Smooth muscle cell (in vitro differentiated cells): ENCODE data around the gene IQUB. TPM values are rescaled to one million over a fixed set of nuclear protein-coding genes. Genes with fewer than 3 reads are reported as not detected.

Experiments
- DNase-seq: peaks from one replicate; lab custom pipeline; 2025; ENCODE audit not compliant: unreplicated experiment; lab: John Stamatoyannopoulos, UW
- H2AFZ ChIP-seq: fragments of 200-600 bp; sonication (generic); 2 replicates; pipeline ENCODE4 v1.6.0; 2016; ENCODE audit warnings: antibody characterized with exemption, low read depth, mild to moderate bottlenecking
- H3F3A ChIP-seq: fragments of 200-600 bp; sonication (generic); 2 replicates; pipeline ENCODE4 v1.6.0; 2017; ENCODE audit warnings: antibody characterized with exemption, low read depth
- H3K27ac ChIP-seq: fragments of 200-600 bp; sonication (generic); 2 replicates; pipeline ENCODE4 v1.5.1; 2016; ENCODE audit warnings: low read depth, mild to moderate bottlenecking
- H3K27me3 ChIP-seq: fragments of 200-600 bp; sonication (generic); 2 replicates; pipeline ENCODE4 v1.6.1; 2016; ENCODE audit warnings: low read depth, mild to moderate bottlenecking
- H3K36me3 ChIP-seq: fragments of 200-600 bp; sonication (generic); 2 replicates; pipeline ENCODE4 v1.5.1; 2016; ENCODE audit warnings: low read depth
- H3K4me1 ChIP-seq: fragments of 200-600 bp; sonication (generic); 2 replicates; pipeline ENCODE4 v1.5.1; 2016; ENCODE audit warnings: low read depth
- H3K4me2 ChIP-seq: fragments of 200-600 bp; sonication (generic); 2 replicates; pipeline ENCODE4 v1.6.0; 2016; ENCODE audit warnings: mild to moderate bottlenecking
- H3K4me3 ChIP-seq: fragments of 200-600 bp; sonication (generic); 2 replicates; pipeline ENCODE4 v1.5.1; 2016; ENCODE audit warnings: mild to moderate bottlenecking
- H3K79me2 ChIP-seq: fragments of 200-600 bp; sonication (generic); 2 replicates; pipeline ENCODE4 v1.6.0; 2016; ENCODE audit warnings: low read depth, mild to moderate bottlenecking
- H3K9ac ChIP-seq: fragments of 200-600 bp; sonication (generic); 2 replicates; pipeline ENCODE4 v1.6.0; 2016; ENCODE audit warnings: low read depth
- H3K9me3 ChIP-seq: fragments of 200-600 bp; sonication (generic); replicated peaks from 2 replicates; pipeline ENCODE4 v1.5.1; 2016; ENCODE audit warnings: low read depth
- H4K20me1 ChIP-seq: fragments of 200-600 bp; sonication (generic); 2 replicates; pipeline ENCODE4 v1.6.0; 2016; ENCODE audit warnings: low read depth
- WGBS: methylation state at CpG from one replicate; pipeline ENCODE4 v1.1.7; 2016; ENCODE audit warnings: low lambda C conversion rate; 5-methylcytosine and 5-hydroxymethylcytosine counted together
- polyA plus RNA-seq: library from polyadenylated mRNA; unstranded; fragments of >200 nt; fragmentation: Nextera tagmentation; extraction: Ambion mirVana; gene quantifications from 2 replicates; pipeline ENCODE4 v1.2.1, GENCODE V29; 2016
- total RNA-seq: library from RNA; depleted of rRNA; stranded (reverse); fragments of >200 nt; gene quantifications from 2 replicates; pipeline ENCODE4 v1.2.3, GENCODE V29; 2014
- TF ChIP-seq, protein P1 (sequence below): fragments of 200-600 bp; sonication (generic); IDR thresholded peaks from 2 replicates; pipeline ENCODE4 v1.5.1; 2017; ENCODE audit warnings: borderline replicate concordance, mild to moderate bottlenecking, antibody characterized with exemption; ENCODE audit not compliant: insufficient read depth, poor library complexity, severe bottlenecking

Gene IQUB
- total and polyA plus RNA-seq, 2 experiments from 2014 or later, result 0.58 to 2.1 TPM

DNA sequence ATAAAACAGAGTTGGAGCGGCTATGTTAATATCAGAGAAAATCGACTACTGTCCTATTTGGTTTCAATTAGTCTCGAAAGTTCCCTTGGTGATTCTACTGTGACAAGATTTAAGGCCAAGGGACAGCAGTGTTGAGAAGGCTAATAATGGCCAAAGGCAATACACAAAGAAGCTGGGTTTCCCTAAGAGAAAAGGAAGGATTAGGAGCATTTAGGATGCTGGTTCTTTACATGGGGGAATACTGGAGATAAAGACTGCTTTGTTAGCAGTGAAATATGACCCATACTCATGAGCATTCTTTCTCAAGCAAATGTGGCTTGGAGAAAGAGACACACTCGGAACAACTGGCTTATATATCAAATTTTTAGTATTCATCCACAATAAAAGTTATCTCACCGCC is 32.2 kb downstream of the IQUB start:
- Histone ChIP-seq H3K36me3 (no peaks in the 10 kb centered on the region), H3K4me2 (no peak overlapping the region), H3K9me3 (no peaks in the 10 kb centered on the region), H3K4me1 (peaks cover 26% of the 10 kb centered on the region), H4K20me1 (no peaks in the 10 kb centered on the region), H3K27ac (no peak overlapping the region), H3K9ac (no peak overlapping the region), H2AFZ (peak overlapping the region; percentile 29), H3K27me3 (no peaks in the 10 kb centered on the region), H3F3A (peaks cover 14% of the 10 kb centered on the region), H3K79me2 (no peaks in the 10 kb centered on the region), H3K4me3 (no peak overlapping the region)
- 85% methylated on average over 5 of the region's 5 CpGs for WGBS
- no peak for DNase-seq
- TF ChIP-seq, protein P1, sequence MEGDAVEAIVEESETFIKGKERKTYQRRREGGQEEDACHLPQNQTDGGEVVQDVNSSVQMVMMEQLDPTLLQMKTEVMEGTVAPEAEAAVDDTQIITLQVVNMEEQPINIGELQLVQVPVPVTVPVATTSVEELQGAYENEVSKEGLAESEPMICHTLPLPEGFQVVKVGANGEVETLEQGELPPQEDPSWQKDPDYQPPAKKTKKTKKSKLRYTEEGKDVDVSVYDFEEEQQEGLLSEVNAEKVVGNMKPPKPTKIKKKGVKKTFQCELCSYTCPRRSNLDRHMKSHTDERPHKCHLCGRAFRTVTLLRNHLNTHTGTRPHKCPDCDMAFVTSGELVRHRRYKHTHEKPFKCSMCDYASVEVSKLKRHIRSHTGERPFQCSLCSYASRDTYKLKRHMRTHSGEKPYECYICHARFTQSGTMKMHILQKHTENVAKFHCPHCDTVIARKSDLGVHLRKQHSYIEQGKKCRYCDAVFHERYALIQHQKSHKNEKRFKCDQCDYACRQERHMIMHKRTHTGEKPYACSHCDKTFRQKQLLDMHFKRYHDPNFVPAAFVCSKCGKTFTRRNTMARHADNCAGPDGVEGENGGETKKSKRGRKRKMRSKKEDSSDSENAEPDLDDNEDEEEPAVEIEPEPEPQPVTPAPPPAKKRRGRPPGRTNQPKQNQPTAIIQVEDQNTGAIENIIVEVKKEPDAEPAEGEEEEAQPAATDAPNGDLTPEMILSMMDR, result no peak

DNA sequence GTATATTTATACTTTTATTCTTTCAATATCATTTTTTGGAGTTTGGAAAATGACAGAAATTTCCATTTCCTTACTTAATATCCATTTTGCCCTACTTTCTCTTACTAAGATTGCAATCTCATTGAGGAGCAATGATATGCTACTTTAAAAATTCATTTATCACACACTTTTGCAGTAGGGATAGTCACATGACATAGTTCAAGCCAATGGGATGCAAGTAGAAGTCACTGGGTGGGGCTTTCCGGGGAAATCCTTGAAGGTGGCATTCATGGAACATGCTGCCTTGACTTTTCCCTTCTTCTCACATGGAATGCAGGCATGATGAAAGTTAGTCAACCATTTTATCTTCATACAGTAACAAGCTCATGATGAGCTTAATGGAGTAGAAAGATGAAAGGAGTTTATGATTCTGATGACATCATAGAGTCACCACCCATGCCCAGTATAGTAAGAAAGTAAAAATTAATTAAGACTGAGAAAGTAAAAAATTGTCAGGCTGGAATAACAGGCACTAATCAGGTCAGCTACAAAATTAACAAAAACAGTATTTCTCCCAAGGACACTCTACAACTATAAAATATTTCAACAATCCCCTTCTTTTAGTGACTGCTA is 33.4 kb downstream of the IQUB start:
- Histone ChIP-seq H3K27ac (peak overlapping the region; percentile 91), H4K20me1 (no peaks in the 10 kb centered on the region), H3F3A (peaks cover 14% of the 10 kb centered on the region), H3K79me2 (no peaks in the 10 kb centered on the region), H3K4me1 (peaks cover 26% of the 10 kb centered on the region), H3K36me3 (no peaks in the 10 kb centered on the region), H3K27me3 (no peaks in the 10 kb centered on the region), H3K4me3 (no peak overlapping the region), H3K4me2 (no peak overlapping the region), H3K9ac (no peak overlapping the region), H3K9me3 (no peaks in the 10 kb centered on the region), H2AFZ (no peak overlapping the region)
- 97% methylated on average over 1 of the region's 1 CpG for WGBS
- DNase-seq, result no peak
- TF ChIP-seq, protein P1, result no peak

DNA sequence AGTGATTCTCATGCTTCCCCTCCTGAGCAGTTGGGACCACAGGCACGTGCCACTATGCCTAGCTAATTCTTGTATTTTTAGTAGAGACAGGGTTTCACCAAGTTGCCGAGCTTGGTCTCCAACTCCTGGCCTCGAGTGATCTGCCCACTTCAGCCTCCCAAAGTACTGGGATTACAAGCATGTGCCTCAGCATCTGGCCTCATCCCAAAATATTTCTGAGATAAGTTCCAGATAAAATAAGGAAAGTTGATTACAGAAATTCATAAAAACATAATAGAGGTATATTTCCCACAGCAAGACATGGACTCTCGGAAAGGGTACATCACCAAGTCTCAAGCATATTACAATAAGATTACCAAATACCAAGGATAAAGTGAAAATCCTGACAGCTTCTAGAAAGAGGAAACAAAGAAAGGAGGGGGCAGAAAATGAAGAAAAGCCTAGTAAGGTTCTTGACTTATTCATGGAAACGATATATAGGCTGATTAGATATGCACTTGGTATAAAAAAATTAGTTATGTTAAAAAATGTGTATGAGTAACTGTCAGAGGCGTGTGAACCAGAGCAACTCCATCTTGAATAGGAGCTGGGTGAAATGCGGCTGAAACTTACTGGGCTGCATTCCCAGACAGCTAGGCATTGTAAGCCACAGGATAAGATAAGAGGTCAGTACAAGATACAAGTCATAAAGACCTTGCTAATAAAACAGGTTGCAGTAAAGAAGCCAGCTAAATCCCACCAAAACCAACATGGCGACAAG is 35.0 kb downstream of the IQUB start:
- TF ChIP-seq, protein P1, result no peak
- DNase-seq, result no peak
- WGBS, result 24% methylated on average over 8 of the region's 8 CpGs

More for the DNA sequence above, 35.0 kb downstream of the IQUB start:
- Histone ChIP-seq H3K4me1 (peaks cover 31% of the 10 kb centered on the region), H3K27me3 (no peaks in the 10 kb centered on the region), H3F3A (peaks cover 14% of the 10 kb centered on the region), H3K79me2 (no peaks in the 10 kb centered on the region), H3K4me3 (no peak overlapping the region), H3K9me3 (no peaks in the 10 kb centered on the region), H2AFZ (peak overlapping the region; percentile 15), H3K4me2 (peak overlapping the region; percentile 59), H3K27ac (peak overlapping the region; percentile 91), H3K36me3 (no peaks in the 10 kb centered on the region), H4K20me1 (no peaks in the 10 kb centered on the region), H3K9ac (peak overlapping the region; percentile 58)
